Sigmoid colon (tissue), 4 donors: ENCODE data around the gene HPCAL1.

Experiments used
- POLR2A ChIP-seq, 2 donors: fragments of 450-650 bp; IDR thresholded peaks; one replicate each; pipeline ENCODE4 v1.6.1; 2016; ENCODE audit warnings: antibody characterized with exemption in 2 of 2, mild to moderate bottlenecking in 2 of 2, moderate library complexity in 2 of 2
- POLR2AphosphoS5 ChIP-seq, 4 donors: sonication (generic); formaldehyde crosslinking; IDR thresholded peaks; one replicate each; pipeline ENCODE4 v1.6.1; 2017; ENCODE audit warnings: antibody characterized with exemption in 4 of 4
- TF ChIP-seq, protein P1 (sequence below), 4 experiments: fragments of 450-650 bp in 3 of 4; fragments of 200-600 bp in 1 of 4; IDR thresholded peaks; one replicate each; pipeline ENCODE4 v1.5.1; 2016 to 2019; ENCODE audit warnings: antibody characterized with exemption in 4 of 4, mild to moderate bottlenecking in 3 of 4, moderate library complexity in 2 of 4

- TF ChIP-seq POLR2AphosphoS5 (IDR thresholded peaks at IDR 0.05) (no peak), POLR2A (IDR thresholded peaks at IDR 0.05) (no peak)
- TF ChIP-seq, protein P1, sequence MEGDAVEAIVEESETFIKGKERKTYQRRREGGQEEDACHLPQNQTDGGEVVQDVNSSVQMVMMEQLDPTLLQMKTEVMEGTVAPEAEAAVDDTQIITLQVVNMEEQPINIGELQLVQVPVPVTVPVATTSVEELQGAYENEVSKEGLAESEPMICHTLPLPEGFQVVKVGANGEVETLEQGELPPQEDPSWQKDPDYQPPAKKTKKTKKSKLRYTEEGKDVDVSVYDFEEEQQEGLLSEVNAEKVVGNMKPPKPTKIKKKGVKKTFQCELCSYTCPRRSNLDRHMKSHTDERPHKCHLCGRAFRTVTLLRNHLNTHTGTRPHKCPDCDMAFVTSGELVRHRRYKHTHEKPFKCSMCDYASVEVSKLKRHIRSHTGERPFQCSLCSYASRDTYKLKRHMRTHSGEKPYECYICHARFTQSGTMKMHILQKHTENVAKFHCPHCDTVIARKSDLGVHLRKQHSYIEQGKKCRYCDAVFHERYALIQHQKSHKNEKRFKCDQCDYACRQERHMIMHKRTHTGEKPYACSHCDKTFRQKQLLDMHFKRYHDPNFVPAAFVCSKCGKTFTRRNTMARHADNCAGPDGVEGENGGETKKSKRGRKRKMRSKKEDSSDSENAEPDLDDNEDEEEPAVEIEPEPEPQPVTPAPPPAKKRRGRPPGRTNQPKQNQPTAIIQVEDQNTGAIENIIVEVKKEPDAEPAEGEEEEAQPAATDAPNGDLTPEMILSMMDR (IDR thresholded peaks at IDR 0.05): no peak
Measured at GRCh38 chr2:10325278-10326145, 22.8 kb downstream of the HPCAL1 start.
